COLO829 (cell line): ENCODE data around the gene HEXD.
"Not testable (repeated sequence)": the region's sequence is repeated elsewhere in the genome, so short reads cannot be mapped to it uniquely, and the experiment has no call there.

Source experiments
- DNase-seq: peaks from one replicate; pipeline ENCODE4 v3.0.0; 2012; ENCODE audit warnings: low spot score

HEXD gene

DNA sequence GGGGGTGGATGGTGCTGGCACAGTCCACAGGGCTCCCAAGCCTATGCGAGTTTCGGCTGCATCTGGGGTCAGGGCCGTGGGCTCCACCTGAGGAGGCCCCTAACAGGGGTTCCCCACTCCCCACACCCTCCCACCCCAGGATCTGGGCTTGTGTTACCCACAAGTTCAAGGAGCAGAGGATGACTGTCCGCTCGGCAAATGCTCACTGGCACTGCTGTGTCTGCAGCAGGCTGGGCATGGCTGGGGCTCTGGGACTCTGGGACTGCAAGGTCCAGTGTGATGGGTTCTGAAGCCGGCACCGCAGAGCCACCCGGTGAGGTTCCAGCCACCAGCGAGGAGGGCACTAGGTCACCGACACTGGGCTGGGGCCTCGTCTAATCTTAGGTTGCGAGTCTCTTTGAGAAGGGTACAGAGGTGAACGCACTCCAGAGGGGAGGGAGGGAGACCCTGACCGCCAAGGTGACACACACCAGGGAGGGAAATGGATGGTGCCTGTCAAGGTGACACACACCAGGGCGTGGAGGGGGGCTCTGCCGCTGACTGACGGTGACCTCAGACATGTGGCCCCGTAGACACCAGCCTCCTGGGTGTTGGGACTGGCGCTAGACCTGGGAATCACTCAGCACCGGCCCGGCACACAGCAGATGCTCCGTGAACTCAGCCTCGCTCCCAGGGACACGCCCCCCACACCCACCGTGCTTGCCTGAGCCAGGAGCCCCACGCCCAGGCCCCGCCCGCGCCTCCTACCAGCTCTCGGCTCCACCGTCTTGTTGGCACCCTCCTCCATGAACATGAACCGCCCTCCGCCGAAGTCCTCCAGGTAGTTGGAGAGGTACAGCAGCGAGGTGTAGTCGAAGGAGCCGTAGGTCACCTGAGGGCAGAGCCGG is 20.5 kb upstream of the HEXD start:
- no peak for DNase-seq

- DNase-seq = no peak
Measured at GRCh38 chr17:82399041-82399441, 19.1 kb upstream of the HEXD start.

GRCh38 chr17:82399601-82400101 is 18.5 kb upstream of the HEXD start:
- DNase-seq = no peak

- no peak for DNase-seq
Measured at GRCh38 chr17:82400206-82400605, 17.9 kb upstream of the HEXD start.

DNA sequence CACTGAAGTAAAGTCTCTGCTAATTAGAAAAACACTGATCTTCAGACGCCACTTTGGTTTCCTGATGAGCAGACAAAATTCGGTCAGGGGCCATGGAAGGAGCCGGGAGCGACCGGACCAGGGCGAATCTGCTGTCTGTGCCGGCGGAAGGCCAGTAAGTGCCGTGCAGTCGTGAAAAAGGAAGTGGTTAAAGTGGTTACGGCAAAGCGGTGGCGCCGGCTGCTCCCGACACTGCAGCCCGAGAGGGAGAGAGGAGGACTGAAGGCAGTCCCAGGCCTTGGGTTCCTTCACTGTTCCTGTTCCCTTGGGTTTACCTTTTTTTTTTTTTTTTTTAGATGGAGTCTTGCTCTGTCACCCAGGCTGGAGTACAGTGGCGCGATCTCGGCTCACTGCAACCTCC is 17.3 kb upstream of the HEXD start:
- no peak for DNase-seq

- DNase-seq = no peak
Measured at GRCh38 chr17:82402865-82403264, 15.3 kb upstream of the HEXD start.

- no peak for DNase-seq
Measured at GRCh38 chr17:82403662-82404660, 14.2 kb upstream of the HEXD start.

- DNase-seq = no peak
Measured at GRCh38 chr17:82405051-82405450, 13.1 kb upstream of the HEXD start.

DNA sequence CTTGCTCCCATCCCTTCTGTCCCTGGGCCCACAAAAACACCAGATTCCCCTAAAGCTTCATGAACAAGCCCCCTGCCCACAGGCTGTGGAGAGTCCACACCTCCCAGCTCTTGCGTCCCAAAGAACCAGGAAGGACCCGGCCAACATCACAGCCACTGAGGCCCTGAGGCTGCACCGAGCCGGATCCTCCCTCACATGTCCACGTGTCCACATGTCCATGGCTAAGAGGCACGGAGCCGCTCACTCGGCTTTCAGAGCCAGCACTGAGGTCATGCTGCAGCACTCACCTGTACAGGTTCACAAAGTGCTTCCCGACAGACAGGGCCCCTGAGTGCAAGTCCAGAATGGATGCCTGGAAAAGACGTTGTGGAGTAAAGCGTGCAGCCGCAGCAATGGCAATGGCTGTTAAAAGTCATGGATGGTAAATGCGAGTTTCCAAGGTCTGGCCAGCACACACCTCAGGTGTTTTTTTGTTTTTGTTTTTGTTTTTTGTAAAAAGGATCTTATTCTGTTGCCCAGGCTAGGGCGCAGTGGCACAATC is 11.9 kb upstream of the HEXD start:
- DNase-seq = no peak

GRCh38 chr17:82407255-82407654 is 10.9 kb upstream of the HEXD start:
- no peak for DNase-seq

- DNase-seq = no peak
Measured at GRCh38 chr17:82408288-82408937, 9.7 kb upstream of the HEXD start.

DNA sequence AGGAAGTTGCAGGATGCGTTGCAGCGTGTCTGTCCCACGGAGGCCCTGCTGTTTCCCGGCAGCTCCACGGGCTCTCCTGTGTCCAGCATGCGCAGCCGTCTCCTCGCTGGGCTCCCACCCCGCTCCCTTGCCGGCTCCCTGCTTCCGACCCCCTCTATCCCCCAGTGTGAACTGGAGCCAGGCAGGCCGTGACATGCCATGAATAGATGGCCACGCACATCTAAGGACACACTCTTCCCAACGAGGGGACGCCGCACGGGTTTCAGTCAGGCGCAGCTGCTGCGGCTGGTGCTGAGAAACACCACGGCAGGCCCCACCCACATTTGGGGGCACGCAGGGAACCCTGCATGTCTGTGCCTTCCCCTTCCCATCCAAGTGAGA is 9.2 kb upstream of the HEXD start:
- no peak for DNase-seq

DNA sequence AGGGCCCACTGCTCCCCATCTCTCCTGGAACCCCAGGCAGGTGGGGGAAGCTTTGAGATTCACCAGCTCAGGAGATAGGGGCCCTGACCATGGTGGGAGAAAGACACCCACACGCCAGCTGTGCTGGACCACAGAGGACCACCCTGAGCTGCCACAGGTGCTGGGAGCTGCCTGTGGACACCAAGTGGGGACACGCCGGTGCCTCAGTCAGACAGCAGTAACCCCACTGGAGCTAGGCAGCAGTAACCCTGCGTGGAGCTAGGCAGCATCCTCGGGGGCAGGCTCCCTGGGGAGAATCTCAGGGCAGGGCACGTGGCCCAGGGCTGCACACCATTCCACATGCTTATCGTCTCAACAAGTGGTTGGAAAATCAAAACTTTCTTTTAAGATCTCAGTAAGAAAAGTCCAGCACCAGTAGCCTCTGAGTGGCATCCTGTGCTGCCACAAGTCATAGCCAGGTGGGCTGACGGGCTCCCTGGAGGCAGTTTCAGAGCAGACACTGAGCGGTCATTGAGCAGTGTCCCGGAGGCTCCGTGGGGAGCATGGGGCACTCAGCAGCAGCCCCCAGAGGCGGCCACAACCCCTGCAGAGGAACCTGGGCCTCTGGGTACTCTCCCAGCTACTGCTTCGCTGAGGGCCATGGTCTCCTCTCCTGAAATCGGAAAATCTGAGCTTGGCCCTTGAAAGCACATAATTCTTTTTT is 8.0 kb upstream of the HEXD start:
- DNase-seq = no peak

DNA sequence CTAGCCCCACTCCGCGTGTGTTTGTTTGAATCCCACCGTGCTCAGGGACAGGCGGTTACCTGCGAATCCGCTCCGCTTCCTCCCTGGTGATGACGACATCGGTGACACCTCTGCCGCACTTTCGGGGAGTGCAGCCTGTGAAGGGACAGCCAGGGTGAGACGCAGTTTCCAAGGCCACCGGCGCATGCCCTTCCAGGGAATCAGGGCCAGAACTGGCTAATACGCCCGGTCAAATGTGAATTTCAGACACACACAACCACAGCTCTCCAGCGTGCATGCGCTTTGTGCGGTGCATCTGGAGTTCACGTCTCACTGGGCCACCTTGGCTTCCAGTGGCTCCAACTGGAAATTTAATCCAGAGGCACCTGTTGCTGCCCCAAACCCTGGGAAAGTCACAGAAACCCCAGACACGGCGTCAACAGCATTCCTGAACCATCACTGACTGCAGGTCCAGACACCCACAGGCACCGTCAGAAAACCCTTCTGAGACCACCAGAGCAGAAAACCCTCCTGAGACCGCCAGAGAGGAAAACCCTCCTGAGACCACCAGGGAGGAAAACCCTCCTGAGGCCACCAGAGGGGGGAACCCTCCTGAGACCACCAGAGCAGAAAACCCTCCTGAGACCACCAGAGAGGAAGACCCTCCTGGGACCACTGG is 6.6 kb upstream of the HEXD start:
- no peak for DNase-seq

DNA sequence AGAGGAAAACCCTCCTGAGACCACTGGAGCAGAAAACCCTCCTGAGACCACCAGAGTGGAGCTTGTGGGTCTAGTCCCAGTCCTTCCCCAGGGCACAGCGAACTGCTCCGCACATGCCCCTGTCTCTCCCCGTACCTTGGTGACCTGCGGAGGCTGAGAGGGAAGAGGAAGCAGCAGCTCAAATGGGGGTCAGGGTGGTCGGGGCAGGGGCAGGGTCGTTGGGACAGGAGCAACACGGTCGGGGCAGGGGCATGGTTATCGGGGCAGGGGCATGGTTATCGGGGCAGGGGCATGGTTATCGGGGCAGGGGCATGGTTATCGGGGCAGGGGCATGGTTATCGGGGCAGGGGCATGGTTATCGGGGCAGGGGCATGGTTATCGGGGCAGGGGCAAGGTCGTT is 6.1 kb upstream of the HEXD start:
- not testable (repeated sequence) for DNase-seq

DNA sequence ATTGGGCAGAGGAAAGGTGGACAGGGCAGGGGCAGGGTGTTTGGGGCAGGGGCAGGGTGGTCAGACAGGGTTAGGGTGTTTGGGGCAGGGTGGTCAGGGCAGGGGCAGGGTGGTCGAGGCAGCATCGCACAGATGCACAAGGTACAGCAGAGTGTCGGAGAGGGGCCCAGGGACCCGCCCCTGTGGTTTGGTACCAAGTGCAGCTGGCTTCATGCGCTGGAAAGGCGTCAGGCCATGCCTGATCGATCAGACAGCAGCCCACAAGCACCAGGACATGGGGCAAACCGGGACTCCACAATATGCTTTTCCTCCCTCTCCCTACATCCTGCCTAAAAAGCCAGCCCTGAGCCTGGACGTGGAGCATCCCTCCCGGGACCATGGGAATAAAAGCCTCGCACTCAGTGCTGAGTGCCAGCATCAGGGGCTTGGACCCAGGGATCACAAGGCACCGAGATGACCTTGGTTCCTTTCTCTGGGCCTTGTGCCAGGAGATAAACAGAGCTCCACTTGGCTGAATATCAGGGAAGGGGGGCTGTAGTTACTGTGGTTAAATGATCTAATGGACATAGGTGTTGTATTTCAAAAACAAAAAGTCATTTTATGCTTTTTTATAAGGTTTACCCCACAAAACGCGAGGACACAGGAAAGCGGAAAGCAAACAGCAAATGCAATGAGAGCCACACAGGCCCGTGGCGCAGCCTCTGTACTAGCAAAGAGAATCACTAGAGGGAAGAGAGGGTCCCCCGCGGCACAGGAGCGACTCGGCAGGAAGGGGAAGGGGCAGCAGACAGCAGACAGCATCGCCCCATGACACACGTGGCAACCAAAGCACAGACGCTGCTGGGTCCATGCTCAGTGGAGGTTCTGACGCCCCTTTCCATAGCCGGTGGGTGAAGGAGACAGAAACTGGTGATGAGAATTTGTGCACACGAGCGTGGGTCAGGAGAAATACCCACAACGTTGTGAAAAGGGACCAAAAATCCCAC is 5.3 kb upstream of the HEXD start:
- no peak for DNase-seq

- DNase-seq = peak; percentile 78
Measured at GRCh38 chr17:82414548-82415281, 3.4 kb upstream of the HEXD start.

GRCh38 chr17:82415336-82415735 is 2.8 kb upstream of the HEXD start:
- DNase-seq = no peak

- DNase-seq = no peak
Measured at GRCh38 chr17:82415786-82416185, 2.4 kb upstream of the HEXD start.
